ENCODE measurements around the gene CMIP.

DNA sequence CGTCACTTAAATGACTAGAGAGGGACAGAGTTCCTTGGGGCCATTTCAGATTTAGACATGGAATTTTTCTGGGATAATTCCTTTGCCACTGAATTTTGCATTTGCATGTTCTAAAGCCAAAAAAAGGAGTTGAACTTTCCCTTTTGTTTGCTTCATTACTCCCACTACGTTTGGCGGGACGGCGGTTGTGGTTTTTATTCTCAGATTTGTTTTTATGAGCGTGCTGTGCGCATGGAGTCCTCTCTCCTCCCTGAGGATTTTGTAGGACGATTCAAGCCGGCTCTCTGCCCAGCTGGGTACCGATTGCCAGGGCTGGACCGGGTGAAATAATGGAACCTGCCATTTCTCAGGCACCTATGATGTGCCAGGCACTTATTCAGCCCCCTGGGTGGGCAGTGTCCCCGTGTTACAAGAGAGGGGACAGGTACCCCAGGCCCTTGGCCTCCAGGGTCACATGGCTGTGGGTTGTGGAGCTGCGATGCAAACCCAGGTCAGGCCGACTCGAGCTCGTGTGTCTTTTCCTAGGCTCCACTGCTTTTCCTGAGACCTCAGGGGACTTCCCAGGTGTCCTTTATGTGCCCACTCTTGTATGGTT is 18.8 kb downstream of the CMIP start:
- TF ChIP-seq, protein P1, sequence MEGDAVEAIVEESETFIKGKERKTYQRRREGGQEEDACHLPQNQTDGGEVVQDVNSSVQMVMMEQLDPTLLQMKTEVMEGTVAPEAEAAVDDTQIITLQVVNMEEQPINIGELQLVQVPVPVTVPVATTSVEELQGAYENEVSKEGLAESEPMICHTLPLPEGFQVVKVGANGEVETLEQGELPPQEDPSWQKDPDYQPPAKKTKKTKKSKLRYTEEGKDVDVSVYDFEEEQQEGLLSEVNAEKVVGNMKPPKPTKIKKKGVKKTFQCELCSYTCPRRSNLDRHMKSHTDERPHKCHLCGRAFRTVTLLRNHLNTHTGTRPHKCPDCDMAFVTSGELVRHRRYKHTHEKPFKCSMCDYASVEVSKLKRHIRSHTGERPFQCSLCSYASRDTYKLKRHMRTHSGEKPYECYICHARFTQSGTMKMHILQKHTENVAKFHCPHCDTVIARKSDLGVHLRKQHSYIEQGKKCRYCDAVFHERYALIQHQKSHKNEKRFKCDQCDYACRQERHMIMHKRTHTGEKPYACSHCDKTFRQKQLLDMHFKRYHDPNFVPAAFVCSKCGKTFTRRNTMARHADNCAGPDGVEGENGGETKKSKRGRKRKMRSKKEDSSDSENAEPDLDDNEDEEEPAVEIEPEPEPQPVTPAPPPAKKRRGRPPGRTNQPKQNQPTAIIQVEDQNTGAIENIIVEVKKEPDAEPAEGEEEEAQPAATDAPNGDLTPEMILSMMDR (IDR thresholded peaks at IDR 0.05; ENCODE audit: borderline replicate concordance, extremely low read depth, low read length, poor library complexity, severe bottlenecking) = no peak
- TF ChIP-seq EZH2 (IDR thresholded peaks at IDR 0.05; ENCODE audit: borderline replicate concordance, low read depth, low read length, severe bottlenecking) = no peak
